Measurements from ENCODE around the gene HLA-DOA.

GRCh38 chr6:33050014-33050810 lies 40.8 kb upstream of the HLA-DOA start:
- TF ChIP-seq GATA2 (IDR thresholded peaks at IDR 0.05; ENCODE audit: low read depth, low read length) = no peak
- TF ChIP-seq GATA3 (IDR thresholded peaks at IDR 0.05; ENCODE audit: low read depth, low read length) = no peak

Measured in SH-SY5Y (cell line).